ENCODE data around the gene OPN3.

OPN3 gene

GRCh38 chr1:241617426-241617825, 22.7 kb downstream of the OPN3 start:
- TF ChIP-seq CTCF (conservative IDR thresholded peaks at IDR 0.05) (no peak), ZFX (IDR thresholded peaks at IDR 0.05) (no peak)
- H3K27ac ChIP-seq, result no peak overlapping the region

GRCh38 chr1:241615043-241615974, 24.9 kb downstream of the OPN3 start:
- H3K27ac ChIP-seq, result no peak overlapping the region
- TF ChIP-seq ZFX (IDR thresholded peaks at IDR 0.05) (no peak), CTCF (conservative IDR thresholded peaks at IDR 0.05) (no peak)

GRCh38 chr1:241614572-241614971, 25.6 kb downstream of the OPN3 start:
- no peak overlapping the region for H3K27ac ChIP-seq
- TF ChIP-seq ZFX (IDR thresholded peaks at IDR 0.05) (no peak), CTCF (conservative IDR thresholded peaks at IDR 0.05) (no peak)

DNA sequence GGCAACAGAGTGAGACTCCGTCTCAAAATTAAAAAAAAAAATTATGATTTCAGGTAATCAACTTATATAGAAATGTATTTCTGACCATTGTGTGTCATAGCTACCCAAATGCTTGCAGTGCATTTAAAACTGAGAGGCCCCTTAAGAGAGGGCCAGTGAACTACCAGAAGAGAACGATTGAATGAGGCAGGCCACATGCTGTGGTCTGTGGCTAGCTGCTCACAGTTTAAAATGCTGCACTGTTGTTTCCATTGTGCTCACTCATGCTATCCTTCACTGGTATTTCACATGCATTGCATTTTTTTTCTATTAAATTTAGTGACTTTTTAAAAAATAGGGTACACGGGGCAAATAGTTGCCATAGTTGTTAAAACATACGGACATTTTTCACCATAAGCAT, 26.0 kb downstream of the OPN3 start:
- no peak overlapping the region for H3K27ac ChIP-seq
- TF ChIP-seq CTCF (conservative IDR thresholded peaks at IDR 0.05) (no peak), ZFX (IDR thresholded peaks at IDR 0.05) (no peak)

- TF ChIP-seq CTCF (conservative IDR thresholded peaks at IDR 0.05), result no peak
- TF ChIP-seq ZFX (IDR thresholded peaks at IDR 0.05), result no peak
- no peak overlapping the region for H3K27ac ChIP-seq
Measured at GRCh38 chr1:241612533-241613477, 27.4 kb downstream of the OPN3 start.

GRCh38 chr1:241611736-241612135, 28.4 kb downstream of the OPN3 start:
- no peak for TF ChIP-seq CTCF (conservative IDR thresholded peaks at IDR 0.05)
- TF ChIP-seq ZFX (IDR thresholded peaks at IDR 0.05), result no peak
- H3K27ac ChIP-seq, result no peak overlapping the region

DNA sequence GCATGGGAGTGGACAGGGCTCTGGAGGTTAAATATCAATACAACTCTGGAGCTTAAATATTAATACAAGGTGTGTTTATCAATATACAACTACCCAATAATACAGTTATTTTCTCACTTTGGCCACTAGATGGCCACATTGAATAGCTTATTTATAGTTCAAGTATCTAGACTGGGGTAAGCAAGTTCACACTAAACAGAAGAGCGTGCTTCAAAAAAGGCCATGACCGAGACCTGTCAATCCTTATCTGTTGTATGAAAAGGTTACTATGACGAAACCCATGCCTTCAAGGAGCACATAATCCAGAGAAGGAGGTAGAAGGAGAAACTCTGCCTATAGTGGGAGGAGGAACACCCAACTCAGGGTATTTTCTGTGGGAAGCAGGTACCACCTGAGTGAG, 29.1 kb downstream of the OPN3 start:
- no peak overlapping the region for H3K27ac ChIP-seq

More for the DNA sequence above, 29.1 kb downstream of the OPN3 start:
- TF ChIP-seq ZFX (IDR thresholded peaks at IDR 0.05) (no peak), CTCF (conservative IDR thresholded peaks at IDR 0.05) (peak; percentile 80)

Data from C4-2B (cell line).